Thyroid gland (tissue), 4 donors: ENCODE measurements around the gene MLH3.

Experiments used
- POLR2A ChIP-seq, 2 donors: fragments of 450-650 bp; IDR thresholded peaks; one replicate each; pipeline ENCODE4 v1.6.1; 2017; ENCODE audit warnings: antibody characterized with exemption in 2 of 2, mild to moderate bottlenecking in 2 of 2, moderate library complexity in 1 of 2
- TF ChIP-seq, protein P1 (sequence below), 6 experiments: fragments of 200-600 bp in 3 of 6; fragments of 450-650 bp in 3 of 6; sonication (generic) in 3 of 6; IDR thresholded peaks; one replicate each; pipeline ENCODE4 v1.5.1; 2016 to 2019; ENCODE audit warnings: antibody characterized with exemption in 6 of 6, mild to moderate bottlenecking in 2 of 6, inconsistent platforms in 1 of 6, moderate library complexity in 1 of 6

DNA sequence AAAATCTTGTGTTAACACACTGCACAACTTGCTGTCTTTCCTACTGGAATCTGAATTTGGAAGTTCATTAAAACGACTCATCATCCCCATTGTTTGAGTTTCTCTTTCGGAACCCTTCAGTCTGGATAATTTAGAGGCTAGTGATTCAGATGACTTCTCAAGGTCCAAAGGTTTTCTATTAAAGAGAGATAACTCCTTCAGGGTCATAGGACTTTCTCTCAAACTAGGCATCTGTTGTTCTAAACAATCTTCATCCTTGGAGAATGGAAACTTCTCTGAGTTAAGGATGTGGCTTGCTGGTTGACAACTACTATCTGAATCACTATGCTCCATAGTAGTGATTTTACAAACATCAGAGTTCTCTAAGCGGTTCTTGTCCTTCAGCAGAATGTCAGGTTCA is 4.4 kb downstream of the MLH3 start:
- TF ChIP-seq, protein P1, sequence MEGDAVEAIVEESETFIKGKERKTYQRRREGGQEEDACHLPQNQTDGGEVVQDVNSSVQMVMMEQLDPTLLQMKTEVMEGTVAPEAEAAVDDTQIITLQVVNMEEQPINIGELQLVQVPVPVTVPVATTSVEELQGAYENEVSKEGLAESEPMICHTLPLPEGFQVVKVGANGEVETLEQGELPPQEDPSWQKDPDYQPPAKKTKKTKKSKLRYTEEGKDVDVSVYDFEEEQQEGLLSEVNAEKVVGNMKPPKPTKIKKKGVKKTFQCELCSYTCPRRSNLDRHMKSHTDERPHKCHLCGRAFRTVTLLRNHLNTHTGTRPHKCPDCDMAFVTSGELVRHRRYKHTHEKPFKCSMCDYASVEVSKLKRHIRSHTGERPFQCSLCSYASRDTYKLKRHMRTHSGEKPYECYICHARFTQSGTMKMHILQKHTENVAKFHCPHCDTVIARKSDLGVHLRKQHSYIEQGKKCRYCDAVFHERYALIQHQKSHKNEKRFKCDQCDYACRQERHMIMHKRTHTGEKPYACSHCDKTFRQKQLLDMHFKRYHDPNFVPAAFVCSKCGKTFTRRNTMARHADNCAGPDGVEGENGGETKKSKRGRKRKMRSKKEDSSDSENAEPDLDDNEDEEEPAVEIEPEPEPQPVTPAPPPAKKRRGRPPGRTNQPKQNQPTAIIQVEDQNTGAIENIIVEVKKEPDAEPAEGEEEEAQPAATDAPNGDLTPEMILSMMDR (IDR thresholded peaks at IDR 0.05) = no peak
- TF ChIP-seq POLR2A (IDR thresholded peaks at IDR 0.05) = no peak
